ENCODE measurements around the gene XRCC3. TPM values are rescaled to one million over a fixed set of nuclear protein-coding genes. Genes with fewer than 3 reads are reported as not detected.

XRCC3 gene
- total RNA-seq, 1 donor from 2014 or later, result 5.2 TPM

DNA sequence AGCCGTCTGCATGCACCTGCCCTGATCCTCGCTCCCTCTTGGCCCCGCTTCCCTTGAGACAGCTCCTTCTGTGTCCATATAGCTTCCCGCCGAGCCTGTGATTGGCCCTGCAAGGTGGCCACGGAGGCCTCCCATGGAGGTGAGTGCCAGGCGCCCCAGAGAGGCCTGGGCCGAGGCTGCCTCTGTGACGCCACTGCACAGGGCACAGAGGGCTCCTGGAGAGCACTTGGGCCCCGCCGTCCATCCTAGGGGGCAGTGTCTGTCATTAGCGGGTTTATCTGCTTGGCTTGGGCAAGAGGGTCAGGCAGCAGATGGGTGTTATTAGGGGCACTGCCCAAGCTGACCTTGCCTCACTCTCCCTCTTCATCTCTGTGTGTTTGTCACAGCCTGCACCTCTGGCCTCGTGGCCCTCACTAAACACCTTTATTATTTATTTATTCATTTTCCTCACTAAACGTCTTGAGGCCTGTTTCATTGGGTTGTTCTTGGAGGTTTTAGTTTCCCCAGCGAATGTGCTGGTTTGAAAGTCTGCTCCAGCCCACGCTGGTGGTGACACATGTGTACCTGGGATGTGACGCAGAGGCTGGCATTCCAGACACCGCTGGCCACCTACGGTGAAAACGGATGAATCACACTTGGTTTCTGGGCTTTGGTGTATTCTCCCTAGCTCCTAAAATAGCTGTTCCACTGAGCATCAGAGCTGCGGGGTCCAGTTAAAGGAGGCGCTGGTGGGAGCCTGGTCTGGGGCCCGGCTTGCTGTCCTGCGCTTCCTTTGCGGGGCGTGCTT, 6.3 kb upstream of the XRCC3 start:
- DNase-seq (ENCODE audit: low read depth) (peak; percentile 88), FAIRE-seq (peak; percentile 88)
- H3K27ac Mint-ChIP-seq (ENCODE audit: unreplicated experiment), result peak overlapping the region; percentile 87
- Histone ChIP-seq H2AFZ (ENCODE audit: low read depth, low read length) (no peak overlapping the region), H3K79me2 (ENCODE audit: insufficient read depth, low read length) (peaks cover 94% of the 10 kb centered on the region), H3K4me3 (ENCODE audit: insufficient read depth, low read depth, low read length) (no peak overlapping the region), H3K27ac (ENCODE audit: low read depth, low read length) (peak overlapping the region; percentile 88), H3K4me2 (ENCODE audit: low read length) (peak overlapping the region; percentile 74), H4K20me1 (ENCODE audit: insufficient read depth, low read length) (peaks cover 82% of the 10 kb centered on the region), H3K4me1 (ENCODE audit: insufficient read depth, low read length) (peaks cover 57% of the 10 kb centered on the region), H3K36me3 (ENCODE audit: insufficient read depth, low read length) (no peaks in the 10 kb centered on the region), H3K9me3 (ENCODE audit: insufficient read depth, low read depth, low read length) (no peaks in the 10 kb centered on the region), H3K9ac (ENCODE audit: low read length) (peak overlapping the region; percentile 66), H3K27me3 (ENCODE audit: insufficient read depth, low read length) (no peaks in the 10 kb centered on the region)
- no peaks in the 10 kb centered on the region for H3K27me3 Mint-ChIP-seq (ENCODE audit: low read depth, unreplicated experiment)
- TF ChIP-seq, protein P1, sequence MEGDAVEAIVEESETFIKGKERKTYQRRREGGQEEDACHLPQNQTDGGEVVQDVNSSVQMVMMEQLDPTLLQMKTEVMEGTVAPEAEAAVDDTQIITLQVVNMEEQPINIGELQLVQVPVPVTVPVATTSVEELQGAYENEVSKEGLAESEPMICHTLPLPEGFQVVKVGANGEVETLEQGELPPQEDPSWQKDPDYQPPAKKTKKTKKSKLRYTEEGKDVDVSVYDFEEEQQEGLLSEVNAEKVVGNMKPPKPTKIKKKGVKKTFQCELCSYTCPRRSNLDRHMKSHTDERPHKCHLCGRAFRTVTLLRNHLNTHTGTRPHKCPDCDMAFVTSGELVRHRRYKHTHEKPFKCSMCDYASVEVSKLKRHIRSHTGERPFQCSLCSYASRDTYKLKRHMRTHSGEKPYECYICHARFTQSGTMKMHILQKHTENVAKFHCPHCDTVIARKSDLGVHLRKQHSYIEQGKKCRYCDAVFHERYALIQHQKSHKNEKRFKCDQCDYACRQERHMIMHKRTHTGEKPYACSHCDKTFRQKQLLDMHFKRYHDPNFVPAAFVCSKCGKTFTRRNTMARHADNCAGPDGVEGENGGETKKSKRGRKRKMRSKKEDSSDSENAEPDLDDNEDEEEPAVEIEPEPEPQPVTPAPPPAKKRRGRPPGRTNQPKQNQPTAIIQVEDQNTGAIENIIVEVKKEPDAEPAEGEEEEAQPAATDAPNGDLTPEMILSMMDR (IDR thresholded peaks at IDR 0.05; ENCODE audit: insufficient read depth, low read depth, low read length), result no peak
- no peak for TF ChIP-seq EZH2 (IDR thresholded peaks at IDR 0.05; ENCODE audit: insufficient read depth, low read length)
- H3K4me1 Mint-ChIP-seq (ENCODE audit: low read depth, unreplicated experiment), result peaks cover 34% of the 10 kb centered on the region
- H3K9me3 Mint-ChIP-seq (ENCODE audit: unreplicated experiment), result no peaks in the 10 kb centered on the region
- peaks cover 4% of the 10 kb centered on the region for H3K36me3 Mint-ChIP-seq (ENCODE audit: low read depth, unreplicated experiment)
- H3K4me3 Mint-ChIP-seq (ENCODE audit: unreplicated experiment), result peak overlapping the region; percentile 75

DNA sequence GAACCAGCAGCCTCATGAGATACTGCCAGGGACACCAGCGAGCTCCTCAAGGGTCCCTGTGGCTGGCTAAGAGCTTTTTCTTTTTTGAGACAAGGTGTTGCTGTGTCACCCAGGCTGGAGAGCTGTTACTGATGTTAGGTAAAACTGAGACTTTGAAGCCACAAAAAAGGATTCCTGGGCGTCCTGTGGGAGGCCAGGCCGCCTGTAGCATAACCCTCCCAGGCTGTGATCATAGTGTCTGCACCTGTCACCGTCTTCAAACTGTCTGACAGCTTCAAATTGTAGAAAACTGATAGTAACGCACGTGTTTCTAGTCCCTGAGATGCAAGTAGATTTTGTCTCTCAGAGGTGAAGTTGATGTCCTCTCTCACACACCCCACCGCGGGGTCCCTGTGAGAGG, 4.5 kb upstream of the XRCC3 start:
- no peak for DNase-seq (ENCODE audit: low read depth)
- peaks cover 84% of the 10 kb centered on the region for H3K79me2 ChIP-seq (ENCODE audit: insufficient read depth, low read length)
- no peaks in the 10 kb centered on the region for H3K27me3 ChIP-seq (ENCODE audit: insufficient read depth, low read length)
- H4K20me1 ChIP-seq (ENCODE audit: insufficient read depth, low read length), result peaks cover 66% of the 10 kb centered on the region
- H3K27me3 Mint-ChIP-seq (ENCODE audit: low read depth, unreplicated experiment), result no peaks in the 10 kb centered on the region
- H3K4me2 ChIP-seq (ENCODE audit: low read length), result no peak overlapping the region
- H3K4me3 ChIP-seq (ENCODE audit: insufficient read depth, low read depth, low read length), result no peak overlapping the region
- H3K27ac Mint-ChIP-seq (ENCODE audit: unreplicated experiment), result no peak overlapping the region
- no peaks in the 10 kb centered on the region for H3K9me3 ChIP-seq (ENCODE audit: insufficient read depth, low read depth, low read length)
- no peak overlapping the region for H3K9ac ChIP-seq (ENCODE audit: low read length)
- H3K4me3 Mint-ChIP-seq (ENCODE audit: unreplicated experiment), result no peak overlapping the region
- H3K4me1 Mint-ChIP-seq (ENCODE audit: low read depth, unreplicated experiment), result peaks cover 34% of the 10 kb centered on the region
- TF ChIP-seq, protein P1 (IDR thresholded peaks at IDR 0.05; ENCODE audit: insufficient read depth, low read depth, low read length), result no peak
- no peak for TF ChIP-seq EZH2 (IDR thresholded peaks at IDR 0.05; ENCODE audit: insufficient read depth, low read length)
- no peak for FAIRE-seq
- peaks cover 4% of the 10 kb centered on the region for H3K36me3 Mint-ChIP-seq (ENCODE audit: low read depth, unreplicated experiment)
- H3K27ac ChIP-seq (ENCODE audit: low read depth, low read length), result no peak overlapping the region
- no peaks in the 10 kb centered on the region for H3K36me3 ChIP-seq (ENCODE audit: insufficient read depth, low read length)
- no peaks in the 10 kb centered on the region for H3K9me3 Mint-ChIP-seq (ENCODE audit: unreplicated experiment)
- H3K4me1 ChIP-seq (ENCODE audit: insufficient read depth, low read length), result peaks cover 60% of the 10 kb centered on the region
- no peak overlapping the region for H2AFZ ChIP-seq (ENCODE audit: low read depth, low read length)

- no peaks in the 10 kb centered on the region for H3K9me3 Mint-ChIP-seq (ENCODE audit: unreplicated experiment)
- FAIRE-seq, result no peak
- H4K20me1 ChIP-seq (ENCODE audit: insufficient read depth, low read length), result peaks cover 65% of the 10 kb centered on the region
- H3K27me3 Mint-ChIP-seq (ENCODE audit: low read depth, unreplicated experiment), result no peaks in the 10 kb centered on the region
- H3K4me2 ChIP-seq (ENCODE audit: low read length), result peak overlapping the region; percentile 99
- peak overlapping the region; percentile 14 for H3K27ac ChIP-seq (ENCODE audit: low read depth, low read length)
- H3K27me3 ChIP-seq (ENCODE audit: insufficient read depth, low read length), result no peaks in the 10 kb centered on the region
- peaks cover 34% of the 10 kb centered on the region for H3K4me1 Mint-ChIP-seq (ENCODE audit: low read depth, unreplicated experiment)
- peak; percentile 84 for DNase-seq (ENCODE audit: low read depth)
- H3K9ac ChIP-seq (ENCODE audit: low read length), result peak overlapping the region; percentile 15
- no peaks in the 10 kb centered on the region for H3K36me3 ChIP-seq (ENCODE audit: insufficient read depth, low read length)
- TF ChIP-seq EZH2 (IDR thresholded peaks at IDR 0.05; ENCODE audit: insufficient read depth, low read length), result no peak
- TF ChIP-seq, protein P1 (IDR thresholded peaks at IDR 0.05; ENCODE audit: insufficient read depth, low read depth, low read length), result no peak
- no peak overlapping the region for H2AFZ ChIP-seq (ENCODE audit: low read depth, low read length)
- peaks cover 55% of the 10 kb centered on the region for H3K4me1 ChIP-seq (ENCODE audit: insufficient read depth, low read length)
- H3K4me3 Mint-ChIP-seq (ENCODE audit: unreplicated experiment), result peak overlapping the region; percentile 76
- H3K79me2 ChIP-seq (ENCODE audit: insufficient read depth, low read length), result peaks cover 83% of the 10 kb centered on the region
- H3K27ac Mint-ChIP-seq (ENCODE audit: unreplicated experiment), result no peak overlapping the region
- H3K36me3 Mint-ChIP-seq (ENCODE audit: low read depth, unreplicated experiment), result peaks cover 4% of the 10 kb centered on the region
- no peaks in the 10 kb centered on the region for H3K9me3 ChIP-seq (ENCODE audit: insufficient read depth, low read depth, low read length)
- H3K4me3 ChIP-seq (ENCODE audit: insufficient read depth, low read depth, low read length), result no peak overlapping the region
Measured at GRCh38 chr14:103718572-103718971, 3.3 kb upstream of the XRCC3 start.
